Endothelial cell (in vitro differentiated cells): ENCODE measurements around the gene FAM149B1. TPM values are rescaled to one million over a fixed set of nuclear protein-coding genes. Genes with fewer than 3 reads are reported as not detected.

Source experiments
- DNase-seq: peaks from one replicate; pipeline ENCODE4 v3.0.0; 2021; ENCODE audit warnings: low spot score
- H3K27ac Mint-ChIP-seq: one replicate; pipeline ENCODE4 v1.8.0; 2021; ENCODE audit warnings: mixed read lengths, inconsistent platforms; ENCODE audit not compliant: unreplicated experiment
- H3K27me3 Mint-ChIP-seq: one replicate; pipeline ENCODE4 v1.8.0; 2021; ENCODE audit warnings: mild to moderate bottlenecking, moderate library complexity, mixed read lengths, inconsistent platforms; ENCODE audit not compliant: unreplicated experiment
- H3K36me3 Mint-ChIP-seq: one replicate; pipeline ENCODE4 v1.8.0; 2021; ENCODE audit warnings: mild to moderate bottlenecking, low read depth, mixed read lengths, inconsistent platforms; ENCODE audit not compliant: unreplicated experiment
- H3K4me1 Mint-ChIP-seq: one replicate; pipeline ENCODE4 v1.8.0; 2021; ENCODE audit warnings: mild to moderate bottlenecking, mixed read lengths, inconsistent platforms; ENCODE audit not compliant: unreplicated experiment
- H3K4me3 Mint-ChIP-seq: one replicate; pipeline ENCODE4 v1.8.0; 2021; ENCODE audit warnings: mild to moderate bottlenecking, mixed read lengths, inconsistent platforms; ENCODE audit not compliant: unreplicated experiment
- H3K9me3 Mint-ChIP-seq: one replicate; pipeline ENCODE4 v1.8.0; 2021; ENCODE audit warnings: mixed read lengths, inconsistent platforms; ENCODE audit not compliant: unreplicated experiment
- CTCF ChIP-seq: fragments of 200-600 bp; sonication (generic); IDR thresholded peaks from one replicate; pipeline ENCODE4 v1.5.0; 2021; ENCODE audit warnings: antibody characterized with exemption; ENCODE audit not compliant: unreplicated experiment
- total RNA-seq: library from RNA; stranded (reverse); fragmentation: NEBNext Ultra II Directional; extraction: Animal tissue kit (Norgen Biotek cat#: 25700); gene quantifications from one replicate; pipeline ENCODE4 v1.2.1, GENCODE V29; 2021; ENCODE audit not compliant: unreplicated experiment

Gene FAM149B1
- total RNA-seq, 1 donor from 2014 or later = 24.8 TPM

GRCh38 chr10:73293461-73293860, 125.5 kb downstream of the FAM149B1 start:
- no peaks in the 10 kb centered on the region for H3K36me3 Mint-ChIP-seq
- no peak for DNase-seq
- H3K9me3 Mint-ChIP-seq = no peaks in the 10 kb centered on the region
- no peak for TF ChIP-seq CTCF
- H3K27ac Mint-ChIP-seq = no peak overlapping the region
- no peaks in the 10 kb centered on the region for H3K27me3 Mint-ChIP-seq
- no peak overlapping the region for H3K4me3 Mint-ChIP-seq
- H3K4me1 Mint-ChIP-seq = no peaks in the 10 kb centered on the region

Other genes with a start within 250 kb of the FAM149B1 start
- gene PLA2G12B, start 213.3 kb upstream of the FAM149B1 start, total RNA-seq = not detected
- 20.4 TPM for gene P4HA1, start 71.3 kb upstream of the FAM149B1 start, total RNA-seq
- 2.3 TPM for gene NUDT13, start 57.7 kb upstream of the FAM149B1 start, total RNA-seq
- gene ECD, start 111 bp upstream of the FAM149B1 start, total RNA-seq = 38.5 TPM
- 24.5 TPM for gene DNAJC9, start 79.1 kb downstream of the FAM149B1 start, total RNA-seq
- gene MRPS16, start 84.5 kb downstream of the FAM149B1 start, total RNA-seq = 78.6 TPM
- 1.7 TPM for gene CFAP70, start 190.7 kb downstream of the FAM149B1 start, total RNA-seq
- 92.6 TPM for gene ANXA7, start 245.9 kb downstream of the FAM149B1 start, total RNA-seq